ENCODE measurements around the gene DHTKD1.
"Not testable (repeated sequence)": the region's sequence is repeated elsewhere in the genome, so short reads cannot be mapped to it uniquely, and the experiment has no call there.

Gene DHTKD1

GRCh38 chr10:12062754-12063482 is 5.8 kb upstream of the DHTKD1 start:
- H3K36me3 ChIP-seq (ENCODE audit: insufficient read depth, low read length): no peaks in the 10 kb centered on the region
- H4K20me1 ChIP-seq (ENCODE audit: insufficient read depth, low read length, poor library complexity, severe bottlenecking): no peaks in the 10 kb centered on the region
- H3K27me3 ChIP-seq (ENCODE audit: insufficient read depth, low read length, poor library complexity, severe bottlenecking): no peaks in the 10 kb centered on the region
- no peak for TF ChIP-seq CTCF (conservative IDR thresholded peaks at IDR 0.05; ENCODE audit: low read length)
- no peak for TF ChIP-seq EZH2phosphoT487 (IDR thresholded peaks at IDR 0.05; ENCODE audit: borderline replicate concordance)
- no peaks in the 10 kb centered on the region for H3F3A ChIP-seq (ENCODE audit: low read depth)
- no peak overlapping the region for H3K9ac ChIP-seq (ENCODE audit: low read depth, low read length, poor library complexity, severe bottlenecking)
- no peaks in the 10 kb centered on the region for H3K9me3 ChIP-seq (ENCODE audit: insufficient read depth, low read depth, low read length)
- H2AFZ ChIP-seq (ENCODE audit: low read length): peak overlapping the region; percentile 25
- no peaks in the 10 kb centered on the region for H3K79me2 ChIP-seq (ENCODE audit: insufficient read depth, low read length)
- no peak overlapping the region for H3K4me2 ChIP-seq (ENCODE audit: low read depth, low read length, poor library complexity, severe bottlenecking)
- H3K4me1 ChIP-seq (ENCODE audit: insufficient read depth, low read length, poor library complexity, severe bottlenecking): no peaks in the 10 kb centered on the region
- H3K9me2 ChIP-seq (replicated peaks; ENCODE audit: low read depth, low read length): no peaks in the 10 kb centered on the region
- H3K4me3 ChIP-seq (ENCODE audit: low read length, poor library complexity, severe bottlenecking): no peak overlapping the region

GRCh38 chr10:12063483-12063818 is 5.3 kb upstream of the DHTKD1 start:
- no peak overlapping the region for H3K9ac ChIP-seq (ENCODE audit: low read depth, low read length, poor library complexity, severe bottlenecking)
- TF ChIP-seq CTCF (conservative IDR thresholded peaks at IDR 0.05; ENCODE audit: low read length) (no peak), EZH2phosphoT487 (IDR thresholded peaks at IDR 0.05; ENCODE audit: borderline replicate concordance) (no peak)
- peaks cover 5% of the 10 kb centered on the region for H3K4me1 ChIP-seq (ENCODE audit: insufficient read depth, low read length, poor library complexity, severe bottlenecking)
- no peak overlapping the region for H3K4me2 ChIP-seq (ENCODE audit: low read depth, low read length, poor library complexity, severe bottlenecking)
- no peaks in the 10 kb centered on the region for H3F3A ChIP-seq (ENCODE audit: low read depth)
- H3K27me3 ChIP-seq (ENCODE audit: insufficient read depth, low read length, poor library complexity, severe bottlenecking): no peaks in the 10 kb centered on the region
- no peak overlapping the region for H3K4me3 ChIP-seq (ENCODE audit: low read length, poor library complexity, severe bottlenecking)
- H2AFZ ChIP-seq (ENCODE audit: low read length): peak overlapping the region; percentile 25; the same call in 1 of the 2 replicates
- no peaks in the 10 kb centered on the region for H4K20me1 ChIP-seq (ENCODE audit: insufficient read depth, low read length, poor library complexity, severe bottlenecking)
- no peaks in the 10 kb centered on the region for H3K9me2 ChIP-seq (replicated peaks; ENCODE audit: low read depth, low read length)
- no peaks in the 10 kb centered on the region for H3K36me3 ChIP-seq (ENCODE audit: insufficient read depth, low read length)
- no peaks in the 10 kb centered on the region for H3K9me3 ChIP-seq (ENCODE audit: insufficient read depth, low read depth, low read length)
- H3K79me2 ChIP-seq (ENCODE audit: insufficient read depth, low read length): no peaks in the 10 kb centered on the region

- peaks cover 2% of the 10 kb centered on the region for H4K20me1 ChIP-seq (ENCODE audit: insufficient read depth, low read length, poor library complexity, severe bottlenecking)
- peaks cover 22% of the 10 kb centered on the region for H3K4me1 ChIP-seq (ENCODE audit: insufficient read depth, low read length, poor library complexity, severe bottlenecking)
- no peaks in the 10 kb centered on the region for H3K9me3 ChIP-seq (ENCODE audit: insufficient read depth, low read depth, low read length)
These were observed 1.4 kb upstream of the DHTKD1 start for GRCh38 chr10:12067336-12067735.

GRCh38 chr10:12071441-12071840 is 2.7 kb downstream of the DHTKD1 start:
- H3F3A ChIP-seq (ENCODE audit: low read depth); H3K9me2 ChIP-seq (replicated peaks; ENCODE audit: low read depth, low read length); H3K9ac ChIP-seq (ENCODE audit: low read depth, low read length, poor library complexity, severe bottlenecking); H3K4me3 ChIP-seq (ENCODE audit: low read length, poor library complexity, severe bottlenecking); H3K9me3 ChIP-seq (ENCODE audit: insufficient read depth, low read depth, low read length); H3K27me3 ChIP-seq (ENCODE audit: insufficient read depth, low read length, poor library complexity, severe bottlenecking); H3K36me3 ChIP-seq (ENCODE audit: insufficient read depth, low read length); H2AFZ ChIP-seq (ENCODE audit: low read length); H3K4me2 ChIP-seq (ENCODE audit: low read depth, low read length, poor library complexity, severe bottlenecking); H4K20me1 ChIP-seq (ENCODE audit: insufficient read depth, low read length, poor library complexity, severe bottlenecking): not testable (repeated sequence)
- H3K79me2 ChIP-seq (ENCODE audit: insufficient read depth, low read length): peaks cover 22% of the 10 kb centered on the region
- H3K4me1 ChIP-seq (ENCODE audit: insufficient read depth, low read length, poor library complexity, severe bottlenecking): peaks cover 22% of the 10 kb centered on the region

More at GRCh38 chr10:12067336-12067735, 1.4 kb upstream of the DHTKD1 start:
- Histone ChIP-seq H3K4me2 (ENCODE audit: low read depth, low read length, poor library complexity, severe bottlenecking) (no peak overlapping the region), H3K79me2 (ENCODE audit: insufficient read depth, low read length) (peaks cover 22% of the 10 kb centered on the region), H3K27me3 (ENCODE audit: insufficient read depth, low read length, poor library complexity, severe bottlenecking) (no peaks in the 10 kb centered on the region), H3F3A (ENCODE audit: low read depth) (no peaks in the 10 kb centered on the region), H3K4me3 (ENCODE audit: low read length, poor library complexity, severe bottlenecking) (no peak overlapping the region), H3K9me2 (replicated peaks; ENCODE audit: low read depth, low read length) (no peaks in the 10 kb centered on the region), H3K9ac (ENCODE audit: low read depth, low read length, poor library complexity, severe bottlenecking) (no peak overlapping the region), H2AFZ (ENCODE audit: low read length) (no peak overlapping the region), H3K36me3 (ENCODE audit: insufficient read depth, low read length) (no peaks in the 10 kb centered on the region)
- TF ChIP-seq EZH2phosphoT487 (IDR thresholded peaks at IDR 0.05; ENCODE audit: borderline replicate concordance) (no peak), CTCF (conservative IDR thresholded peaks at IDR 0.05; ENCODE audit: low read length) (no peak)
